Mesenchymal stem cell (in vitro differentiated cells and primary cell): ENCODE measurements around the gene FADD.

Source experiments
- DNase-seq: peaks from one replicate; pipeline ENCODE4 v3.0.0-alpha.2; 2013
- H2AFZ ChIP-seq: one replicate; pipeline ENCODE4 v1.6.1; 2013; ENCODE audit warnings: low read depth, mild to moderate bottlenecking, control low read depth, inconsistent platforms, low read length, moderate library complexity
- H2AK5ac ChIP-seq: 2 replicates; pipeline ENCODE4 v1.6.1; 2013; ENCODE audit warnings: low read length, moderate library complexity, mild to moderate bottlenecking, inconsistent platforms; ENCODE audit not compliant: severe bottlenecking
- H2BK120ac ChIP-seq: one replicate; pipeline ENCODE4 v1.6.1; 2013; ENCODE audit warnings: low read depth, mild to moderate bottlenecking, inconsistent platforms, low read length, moderate library complexity
- H2BK12ac ChIP-seq, 2 experiments: one replicate each; pipeline ENCODE4 v1.6.1; 2013; ENCODE audit warnings: inconsistent platforms in 2 of 2, low read length in 2 of 2, mild to moderate bottlenecking in 2 of 2, moderate library complexity in 2 of 2, control low read depth in 1 of 2
- H2BK15ac ChIP-seq: one replicate; pipeline ENCODE4 v1.6.1; 2013; ENCODE audit warnings: mild to moderate bottlenecking, low read depth, inconsistent platforms; ENCODE audit not compliant: poor library complexity, severe bottlenecking
- H2BK5ac ChIP-seq: 2 replicates; pipeline ENCODE4 v1.6.1; 2013; ENCODE audit warnings: low read depth, mild to moderate bottlenecking, low read length, control low read depth, inconsistent platforms; ENCODE audit not compliant: poor library complexity, severe bottlenecking
- H3K14ac ChIP-seq, 2 experiments: one replicate each; pipeline ENCODE4 v1.6.1; 2013; ENCODE audit warnings: inconsistent platforms in 2 of 2, low read length in 2 of 2, control low read depth in 1 of 2, mild to moderate bottlenecking in 1 of 2, moderate library complexity in 1 of 2
- H3K18ac ChIP-seq, 2 experiments: one replicate each; pipeline ENCODE4 v1.6.1; 2013; ENCODE audit warnings: inconsistent platforms in 2 of 2, low read length in 2 of 2, control low read depth in 1 of 2, low read depth in 1 of 2, mild to moderate bottlenecking in 1 of 2
- H3K23ac ChIP-seq, 2 experiments: one replicate each; pipeline ENCODE4 v1.6.1; 2013; ENCODE audit warnings: inconsistent platforms in 2 of 2, low read length in 2 of 2, mild to moderate bottlenecking in 2 of 2, moderate library complexity in 2 of 2, control low read depth in 1 of 2
- H3K27ac ChIP-seq: 2 replicates; pipeline ENCODE4 v1.5.1; 2013; ENCODE audit warnings: mild to moderate bottlenecking, moderate library complexity, low read length, control low read depth, inconsistent platforms; ENCODE audit not compliant: poor library complexity, severe bottlenecking
- H3K27me3 ChIP-seq, 2 experiments: 2 replicates each; pipeline versions ENCODE4 v1.6.1 to v1.7.0; 2013; ENCODE audit warnings: low read length in 2 of 2, mild to moderate bottlenecking in 2 of 2, moderate library complexity in 2 of 2, control low read depth in 1 of 2, inconsistent platforms in 1 of 2; ENCODE audit not compliant: control insufficient read depth in 1 of 2, insufficient read depth in 1 of 2
- H3K36me3 ChIP-seq, 2 experiments: 2 replicates each; pipeline versions ENCODE4 v1.6.1 to v1.7.0; 2013; ENCODE audit warnings: low read length in 2 of 2, control low read depth in 1 of 2, inconsistent platforms in 1 of 2, low read depth in 1 of 2, mild to moderate bottlenecking in 1 of 2; ENCODE audit not compliant: insufficient read depth in 2 of 2, control insufficient read depth in 1 of 2
- H3K4ac ChIP-seq, 2 experiments: one replicate each; pipeline ENCODE4 v1.6.1; 2013; ENCODE audit warnings: inconsistent platforms in 2 of 2, low read length in 2 of 2, mild to moderate bottlenecking in 2 of 2, moderate library complexity in 2 of 2, control low read depth in 1 of 2, low read depth in 1 of 2
- H3K4me1 ChIP-seq: 2 replicates; pipeline ENCODE4 v1.6.1; 2013; ENCODE audit warnings: low read depth, low read length, control low read depth; ENCODE audit not compliant: control insufficient read depth, insufficient read depth
- H3K4me2 ChIP-seq: 2 replicates; pipeline ENCODE4 v1.6.1; 2013; ENCODE audit warnings: low read length, mild to moderate bottlenecking, inconsistent platforms; ENCODE audit not compliant: poor library complexity, severe bottlenecking
- H3K4me3 ChIP-seq, 2 experiments: 2 replicates each; pipeline versions ENCODE4 v1.5.1 to v1.7.0; 2013; ENCODE audit warnings: low read length in 2 of 2, mild to moderate bottlenecking in 2 of 2, control low read depth in 1 of 2, low read depth in 1 of 2; ENCODE audit not compliant: insufficient read depth in 1 of 2
- H3K79me1 ChIP-seq: replicated peaks from 2 replicates; pipeline ENCODE4 v1.6.1; 2013; ENCODE audit warnings: mild to moderate bottlenecking, control low read depth, low read length, inconsistent platforms; ENCODE audit not compliant: poor library complexity, severe bottlenecking
- H3K9ac ChIP-seq: 2 replicates; pipeline ENCODE4 v1.7.0; 2013; ENCODE audit warnings: mild to moderate bottlenecking, low read length, moderate library complexity
- H3K9me3 ChIP-seq: 2 replicates; pipeline ENCODE4 v1.7.0; 2013; ENCODE audit warnings: mild to moderate bottlenecking, low read length; ENCODE audit not compliant: control insufficient read depth
- H4K8ac ChIP-seq: one replicate; pipeline ENCODE4 v1.6.1; 2013; ENCODE audit warnings: inconsistent platforms, mild to moderate bottlenecking, low read length, moderate library complexity
- H4K91ac ChIP-seq: one replicate; pipeline ENCODE4 v1.6.1; 2013; ENCODE audit warnings: mild to moderate bottlenecking, low read length, inconsistent platforms
- WGBS: methylation state at CpG from one replicate; pipeline ENCODE4 v1.1.7; 2013; ENCODE audit warnings: mixed read lengths; 5-methylcytosine and 5-hydroxymethylcytosine counted together

FADD gene

GRCh38 chr11:70174547-70175235, 28.4 kb upstream of the FADD start:
- Histone ChIP-seq H3K36me3 (no peaks in the 10 kb centered on the region), H3K14ac (peak overlapping the region in 1 of 2 experiments; percentile 57), H3K9me3 (no peaks in the 10 kb centered on the region), H3K4me2 (no peak overlapping the region), H3K4me1 (peaks cover 2% of the 10 kb centered on the region), H3K27me3 (peaks cover 28 to 44% of the 10 kb centered on the region in 2 experiments), H3K4ac (no peak overlapping the region), H2BK5ac (no peak overlapping the region), H3K27ac (no peak overlapping the region), H4K91ac (no peak overlapping the region), H2BK120ac (no peak overlapping the region), H3K4me3 (no peak overlapping the region), H3K9ac (no peak overlapping the region), H4K8ac (no peak overlapping the region), H3K18ac (peak overlapping the region in 1 of 2 experiments; percentile 22), H2AK5ac (no peak overlapping the region), H2AFZ (no peak overlapping the region), H2BK15ac (no peak overlapping the region), H3K23ac (no peak overlapping the region), H3K79me1 (no peaks in the 10 kb centered on the region), H2BK12ac (no peak overlapping the region)
- 90% methylated on average over 17 of the region's 17 CpGs for WGBS
- DNase-seq, result no peak

- Histone ChIP-seq H3K36me3 (no peaks in the 10 kb centered on the region), H3K4me3 (no peak overlapping the region), H2BK120ac (no peak overlapping the region), H2BK12ac (no peak overlapping the region), H3K4ac (no peak overlapping the region), H3K4me1 (peaks cover 2% of the 10 kb centered on the region), H3K9ac (no peak overlapping the region), H3K9me3 (no peaks in the 10 kb centered on the region), H3K27me3 (peaks cover 28 to 50% of the 10 kb centered on the region in 2 experiments), H2BK15ac (no peak overlapping the region), H2AFZ (no peak overlapping the region), H4K8ac (no peak overlapping the region), H2AK5ac (no peak overlapping the region), H3K27ac (no peak overlapping the region), H3K79me1 (no peaks in the 10 kb centered on the region), H2BK5ac (no peak overlapping the region), H4K91ac (no peak overlapping the region), H3K4me2 (no peak overlapping the region), H3K23ac (no peak overlapping the region), H3K18ac (no peak overlapping the region), H3K14ac (no peak overlapping the region)
- no peak for DNase-seq
- WGBS, result 73% methylated on average over 14 of the region's 15 CpGs
Measured at GRCh38 chr11:70175236-70175698, 27.8 kb upstream of the FADD start.

- Histone ChIP-seq H3K4me2 (no peak overlapping the region), H3K18ac (no peak overlapping the region), H2AK5ac (no peak overlapping the region), H4K91ac (no peak overlapping the region), H3K4me1 (peaks cover 2% of the 10 kb centered on the region), H3K23ac (no peak overlapping the region), H3K9me3 (no peaks in the 10 kb centered on the region), H3K79me1 (no peaks in the 10 kb centered on the region), H2BK120ac (no peak overlapping the region), H3K4ac (no peak overlapping the region), H3K27ac (no peak overlapping the region), H2BK15ac (no peak overlapping the region), H3K36me3 (no peaks in the 10 kb centered on the region), H2AFZ (no peak overlapping the region), H2BK12ac (no peak overlapping the region), H3K14ac (no peak overlapping the region), H4K8ac (no peak overlapping the region), H3K27me3 (peaks cover 26 to 50% of the 10 kb centered on the region in 2 experiments), H2BK5ac (no peak overlapping the region), H3K9ac (no peak overlapping the region), H3K4me3 (no peak overlapping the region)
- DNase-seq, result peak; percentile 25
- 87% methylated on average over 38 of the region's 39 CpGs for WGBS
Measured at GRCh38 chr11:70176940-70177689, 26.0 kb upstream of the FADD start.

- WGBS, result 85% methylated on average over 11 of the region's 11 CpGs
- Histone ChIP-seq H2AFZ (no peak overlapping the region), H3K4me3 (no peak overlapping the region), H2BK12ac (no peak overlapping the region), H3K27ac (no peak overlapping the region), H3K36me3 (no peaks in the 10 kb centered on the region), H3K4ac (no peak overlapping the region), H2BK120ac (no peak overlapping the region), H3K23ac (no peak overlapping the region), H3K4me2 (no peak overlapping the region), H4K91ac (no peak overlapping the region), H3K18ac (no peak overlapping the region), H3K9me3 (no peaks in the 10 kb centered on the region), H4K8ac (no peak overlapping the region), H3K14ac (peak overlapping the region in 1 of 2 experiments; percentile 3), H3K27me3 (peaks cover 41 to 76% of the 10 kb centered on the region in 2 experiments), H3K9ac (no peak overlapping the region), H2BK5ac (no peak overlapping the region), H2BK15ac (no peak overlapping the region), H3K79me1 (no peaks in the 10 kb centered on the region), H2AK5ac (no peak overlapping the region), H3K4me1 (peaks cover 2% of the 10 kb centered on the region)
- DNase-seq, result no peak
Measured at GRCh38 chr11:70180906-70181305, 22.2 kb upstream of the FADD start.
